NCI-H1092 (cell line): ENCODE results near the gene LNX2.

Source experiments
- DNase-seq: peaks from one replicate; lab custom pipeline; 2025; lab: John Stamatoyannopoulos, UW

Gene LNX2

GRCh38 chr13:27559719-27560118 lies 60.6 kb downstream of the LNX2 start:
- no peak for DNase-seq

DNA sequence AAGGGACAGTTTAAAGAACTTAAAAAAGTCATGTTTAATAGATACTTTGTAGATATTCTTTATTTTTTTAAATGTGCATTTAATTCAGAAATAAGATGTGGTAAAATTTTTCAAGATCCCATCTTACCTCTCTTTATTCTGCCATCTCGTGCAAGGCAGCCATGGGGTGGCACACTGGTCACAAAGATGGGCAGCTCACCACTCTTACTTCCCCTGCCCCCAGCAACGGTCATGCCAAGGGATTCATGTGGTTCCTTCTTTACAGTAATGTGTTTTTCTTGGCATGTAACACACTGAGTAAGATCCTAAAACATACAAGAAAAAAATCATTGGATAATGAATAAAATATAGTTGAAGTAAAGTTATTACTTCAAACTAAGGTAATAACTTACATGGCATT lies 64.2 kb downstream of the LNX2 start:
- DNase-seq: no peak

DNA sequence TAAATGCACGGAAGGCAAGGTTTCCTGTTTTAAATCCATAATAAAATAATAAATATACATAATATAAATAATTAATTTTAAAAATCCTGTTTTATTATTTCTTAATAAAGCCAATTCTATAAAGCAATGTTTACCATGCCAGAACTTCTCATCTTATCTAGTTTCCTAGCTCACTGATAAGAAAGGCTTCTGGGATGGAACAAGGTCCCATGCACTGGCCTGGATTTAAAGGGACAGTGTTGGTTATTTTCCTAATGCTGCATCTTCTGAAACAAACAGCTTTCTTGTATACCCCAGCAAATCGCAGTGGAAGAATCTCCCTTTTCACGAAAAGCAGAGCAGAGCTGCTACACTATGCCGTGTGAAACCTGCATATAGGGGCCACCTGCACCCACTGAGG lies 68.8 kb downstream of the LNX2 start:
- DNase-seq: no peak

DNA sequence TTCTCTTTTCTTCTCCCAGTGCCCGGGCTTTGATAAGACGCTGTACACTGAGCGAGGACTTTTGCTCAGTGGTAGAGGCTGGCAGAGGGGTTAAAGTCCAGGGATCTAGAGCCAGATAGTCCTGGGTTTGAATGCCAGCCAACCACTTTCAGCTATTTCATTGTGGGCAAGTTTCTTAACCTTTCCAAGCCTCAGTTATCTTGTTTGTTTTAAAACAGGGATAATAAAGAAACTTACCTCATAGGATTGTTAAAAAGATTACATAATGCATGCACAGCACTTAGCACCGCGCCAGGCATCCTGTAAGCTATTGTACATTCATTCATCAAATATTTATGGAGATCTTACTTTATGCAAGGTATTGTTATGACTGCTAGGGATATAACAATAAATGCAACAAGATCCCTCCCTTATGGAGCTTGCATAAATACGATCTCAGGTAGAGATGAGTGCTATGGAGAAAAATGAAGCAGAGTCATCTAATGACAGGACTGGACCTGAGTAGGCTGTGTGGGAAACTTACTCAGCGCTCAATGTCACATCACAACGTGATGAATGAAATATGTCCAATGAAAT lies 70.8 kb downstream of the LNX2 start:
- no peak for DNase-seq

DNA sequence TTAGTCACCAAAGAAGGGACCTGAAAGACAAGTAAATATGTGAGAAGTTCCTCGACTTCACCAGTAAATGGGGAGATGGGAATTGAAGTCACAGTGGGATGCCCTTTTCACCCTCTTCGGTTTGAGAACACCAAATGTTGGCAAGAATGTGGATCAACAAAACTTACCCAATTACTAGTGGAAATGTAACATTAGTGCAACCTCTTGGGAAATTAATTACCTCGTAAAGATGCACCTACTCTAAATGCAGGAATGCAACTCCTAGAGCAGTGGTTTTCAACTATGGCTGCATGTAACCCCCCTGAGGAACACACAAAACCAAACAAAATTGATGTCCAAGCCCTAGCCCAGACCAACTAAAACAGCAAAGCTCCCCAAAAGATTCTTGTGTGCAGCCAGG lies 78.1 kb downstream of the LNX2 start:
- DNase-seq: no peak

- no peak for DNase-seq
Observed at GRCh38 chr13:27541386-27541785, 78.9 kb downstream of the LNX2 start.

GRCh38 chr13:27536361-27537101 lies 83.8 kb downstream of the LNX2 start:
- no peak for DNase-seq

DNA sequence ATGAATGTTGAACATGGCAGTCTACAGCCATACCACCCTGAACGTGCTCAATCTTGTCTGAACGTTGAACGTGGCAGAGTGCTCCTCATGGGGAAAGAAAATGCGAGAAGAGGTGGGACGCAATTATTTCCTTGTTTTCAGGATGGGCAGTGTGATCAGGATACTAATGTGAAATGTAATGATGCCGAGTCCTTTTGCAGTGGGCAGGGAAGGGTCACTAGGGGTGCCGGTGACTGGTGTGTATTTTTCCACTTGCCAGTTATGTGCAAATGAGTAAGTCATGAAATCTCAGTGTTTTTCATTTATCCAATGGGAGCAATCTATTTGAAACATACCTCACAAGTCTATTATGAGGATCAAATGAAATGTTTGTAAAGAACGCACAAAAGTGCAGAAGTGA lies 84.8 kb downstream of the LNX2 start:
- no peak for DNase-seq

DNA sequence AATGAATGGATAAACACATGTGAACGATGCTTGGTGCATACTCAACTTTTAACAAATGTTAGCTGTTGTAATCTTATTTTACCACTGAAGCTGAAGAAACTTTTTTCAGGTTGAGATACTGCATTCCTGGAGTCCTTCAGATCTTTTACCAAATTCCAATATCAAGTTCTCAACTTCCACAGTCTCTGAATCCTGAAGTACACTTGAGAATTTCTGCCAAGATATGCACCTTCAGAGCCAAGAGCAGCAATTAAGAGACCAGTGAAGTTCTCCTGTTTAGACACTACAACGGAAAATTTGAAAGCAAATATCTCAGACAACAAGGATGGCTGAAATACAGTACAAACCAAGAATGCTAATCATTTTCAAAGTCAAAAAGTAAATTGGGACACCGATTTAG lies 85.3 kb downstream of the LNX2 start:
- no peak for DNase-seq

- no peak for DNase-seq
Observed at GRCh38 chr13:27534108-27534980, 86.0 kb downstream of the LNX2 start.

DNA sequence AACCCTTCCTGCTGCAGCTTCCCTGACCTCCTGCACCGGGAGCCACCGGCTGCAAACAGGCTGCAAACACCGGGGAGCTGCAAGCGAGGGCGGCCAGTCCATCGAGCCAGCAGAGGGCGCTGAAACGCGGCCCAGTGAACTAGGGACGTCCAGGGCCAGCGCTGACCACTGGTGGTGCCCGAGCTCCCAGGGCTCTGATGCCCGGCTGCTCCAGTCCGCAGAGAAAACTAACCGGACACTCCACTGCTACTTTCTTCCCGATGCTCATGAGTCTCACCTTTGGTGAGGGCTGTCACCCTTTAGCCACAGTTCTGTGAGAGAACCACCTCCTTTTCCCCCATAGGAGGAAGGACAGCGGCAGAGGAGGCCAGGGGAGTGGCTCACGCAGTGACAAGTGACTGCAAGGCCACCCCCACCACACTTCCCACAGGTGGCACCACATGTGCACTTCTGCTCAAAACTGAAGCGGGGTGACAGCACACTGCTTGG lies 87.1 kb downstream of the LNX2 start:
- DNase-seq: peak; percentile 50

- DNase-seq: no peak
Observed at GRCh38 chr13:27528908-27529307, 91.4 kb downstream of the LNX2 start.

DNA sequence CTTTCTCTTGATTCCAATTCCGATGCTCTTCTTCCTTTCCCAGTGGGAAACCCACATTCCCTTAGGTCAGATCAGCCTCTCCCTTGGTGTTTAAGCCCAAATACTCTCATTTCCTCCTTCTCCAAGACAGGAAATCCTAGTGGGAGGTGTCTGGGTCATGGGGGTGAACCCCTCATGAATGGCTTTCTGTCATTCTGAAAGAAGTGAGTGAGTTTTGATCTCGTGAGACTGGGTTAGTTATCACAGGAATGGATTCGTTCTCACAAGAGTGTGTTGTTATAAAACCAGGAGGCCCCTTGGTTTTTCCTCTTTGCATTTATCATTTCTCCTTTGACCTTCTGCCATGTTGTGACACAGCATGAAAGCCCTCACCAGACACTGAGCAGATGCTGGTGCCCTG lies 93.8 kb downstream of the LNX2 start:
- DNase-seq: no peak

GRCh38 chr13:27524981-27525975 lies 95.1 kb downstream of the LNX2 start:
- no peak for DNase-seq

DNA sequence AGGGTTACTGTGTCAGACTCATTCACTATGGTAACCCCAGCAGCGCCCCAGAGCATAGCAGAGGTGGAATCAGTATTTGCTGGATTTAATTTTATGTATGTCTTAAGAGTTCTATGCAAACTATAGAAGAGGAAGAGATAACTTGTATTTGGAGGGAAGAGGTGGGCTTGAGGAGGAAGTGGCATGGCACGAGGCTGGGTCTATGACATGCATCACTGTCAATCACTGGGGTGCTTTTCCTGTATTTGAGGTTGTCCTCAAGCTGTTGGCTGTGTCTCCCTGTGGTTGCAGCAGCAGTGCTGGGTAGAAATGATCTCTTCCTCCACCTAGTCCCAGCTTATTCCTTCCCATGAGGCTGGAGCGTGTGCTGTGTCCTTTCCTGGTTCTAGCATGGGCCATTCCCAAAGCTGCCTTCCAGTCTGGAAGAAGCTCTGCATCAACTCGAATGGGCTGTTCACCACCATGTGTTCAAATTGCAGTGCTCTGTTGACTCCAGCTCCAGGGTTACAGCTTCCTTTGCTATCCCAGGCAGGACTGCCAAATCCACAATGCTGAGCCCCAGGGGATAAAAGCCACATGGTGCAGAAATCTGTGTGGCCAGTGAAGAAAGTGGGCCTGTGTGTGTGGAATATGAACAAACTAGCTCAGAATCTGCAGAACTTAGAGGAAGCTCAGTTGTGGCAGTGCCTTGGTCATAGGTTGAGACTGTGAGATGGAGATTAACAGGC lies 96.8 kb downstream of the LNX2 start:
- DNase-seq: no peak

DNA sequence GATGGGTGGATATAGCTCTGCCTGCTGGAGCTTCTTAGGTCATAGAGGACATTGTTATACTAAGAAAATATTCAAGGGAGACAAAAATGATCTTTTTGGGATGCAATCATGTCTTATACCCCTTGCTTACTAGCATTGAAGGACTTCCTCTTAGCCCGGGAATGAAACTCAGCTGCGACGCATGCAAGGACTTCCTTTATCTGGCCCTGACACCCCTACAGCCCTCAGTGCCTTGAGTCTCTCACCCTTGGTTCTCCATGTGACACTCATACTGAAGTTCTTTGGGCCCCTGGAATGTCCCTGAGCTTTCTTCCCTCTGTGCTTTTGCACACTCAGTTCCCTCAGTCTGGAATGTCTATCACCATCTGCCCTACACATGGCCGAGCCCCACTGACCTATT lies 97.5 kb downstream of the LNX2 start:
- DNase-seq: no peak

- no peak for DNase-seq
Observed at GRCh38 chr13:27516103-27516502, 104.2 kb downstream of the LNX2 start.

DNA sequence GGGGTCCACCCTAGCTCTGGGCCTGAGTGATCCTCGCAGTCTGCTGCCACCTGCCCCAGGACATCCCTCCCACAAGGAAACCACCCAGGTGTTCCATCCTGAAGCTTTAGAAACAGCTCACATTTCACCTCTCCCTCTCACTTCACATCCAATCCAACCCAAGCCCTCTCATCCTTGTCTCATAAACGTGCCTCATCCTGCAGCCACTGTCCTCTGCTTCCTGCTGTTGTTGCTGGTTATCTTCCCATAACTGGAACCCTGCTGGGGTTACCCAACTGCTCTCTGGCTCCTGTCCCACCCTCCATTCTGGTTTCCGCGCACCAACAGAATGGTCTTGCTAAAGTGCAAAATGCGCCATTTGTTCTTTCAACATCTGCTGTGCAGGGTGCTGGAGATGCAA lies 110.2 kb downstream of the LNX2 start:
- DNase-seq: no peak

DNA sequence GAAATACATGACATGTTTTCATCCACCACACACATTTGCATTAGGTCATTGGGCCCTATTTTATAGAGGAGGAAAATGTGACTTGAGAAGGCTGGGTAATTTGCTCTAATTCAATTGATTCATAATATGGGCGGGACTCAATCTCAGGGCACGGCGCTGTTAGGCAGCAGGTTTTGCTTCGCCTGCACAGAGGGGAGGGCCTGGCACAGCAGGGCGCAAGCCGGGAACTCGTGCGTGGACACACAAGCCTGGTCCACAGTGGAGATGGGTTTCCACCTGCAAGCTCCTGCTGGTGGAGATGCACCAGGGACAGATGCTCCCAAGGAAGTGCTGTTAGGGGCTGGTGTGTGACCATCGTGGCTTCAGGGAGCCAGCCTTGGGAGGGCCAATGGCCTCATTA lies 111.5 kb downstream of the LNX2 start:
- DNase-seq: no peak

- no peak for DNase-seq
Observed at GRCh38 chr13:27505792-27506191, 114.5 kb downstream of the LNX2 start.

DNA sequence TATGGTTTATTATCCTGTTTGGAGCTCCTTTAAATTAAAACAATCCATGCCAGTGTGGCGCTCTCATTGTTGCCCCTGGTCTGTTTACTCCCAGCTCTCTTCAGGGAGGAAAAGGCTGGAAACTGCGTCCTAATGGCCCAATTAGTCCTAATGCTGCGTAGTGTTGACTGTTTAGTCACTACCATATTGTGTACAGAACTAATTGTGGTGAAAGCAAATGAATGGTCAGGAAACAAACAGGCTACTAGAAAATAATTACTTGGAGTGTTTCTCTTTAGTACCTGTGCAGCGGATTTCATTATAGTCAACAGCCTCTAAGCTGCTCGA lies 115.5 kb downstream of the LNX2 start:
- peak; percentile 75 for DNase-seq
